Cardiac muscle cell (in vitro differentiated cells and primary cell): ENCODE results near the gene GFI1. TPM values are rescaled to one million over a fixed set of nuclear protein-coding genes. Genes with fewer than 3 reads are reported as not detected.

Source experiments
- DNase-seq, 2 donors: peaks; one replicate each; pipeline versions ENCODE4 v3.0.0 to v3.0.0-alpha.2; 2010 to 2017; ENCODE audit warnings: low read depth in 1 of 2, low spot score in 1 of 2
- H3K27ac ChIP-seq: fragments of 200-600 bp; sonication (generic); 2 replicates; pipeline ENCODE4 v1.5.1; 2016
- H3K27me3 ChIP-seq: fragments of 200-600 bp; sonication (generic); 2 replicates; pipeline ENCODE4 v1.6.0; 2016; ENCODE audit warnings: control low read depth
- H3K36me3 ChIP-seq: fragments of 200-600 bp; sonication (generic); 2 replicates; pipeline ENCODE4 v1.5.1; 2016; ENCODE audit warnings: control low read depth
- H3K4me1 ChIP-seq: fragments of 200-600 bp; sonication (generic); 2 replicates; pipeline ENCODE4 v1.8.1; 2017; ENCODE audit warnings: low read depth, mild to moderate bottlenecking, mixed run types
- H3K4me3 ChIP-seq: fragments of 200-600 bp; sonication (generic); 2 replicates; pipeline ENCODE4 v1.5.1; 2016; ENCODE audit warnings: mild to moderate bottlenecking
- H3K9me3 ChIP-seq: fragments of 200-600 bp; sonication (generic); 2 replicates; pipeline ENCODE4 v1.5.1; 2017; ENCODE audit warnings: low read depth, mild to moderate bottlenecking, control low read depth
- CTCF ChIP-seq: IDR thresholded peaks from 2 replicates; pipeline ENCODE4 v1.5.1; 2012; ENCODE audit warnings: low read depth, mild to moderate bottlenecking, low read length
- polyA plus RNA-seq: library from polyadenylated mRNA; unstranded; fragments of >200 nt; fragmentation: Nextera tagmentation; extraction: Ambion mirVana; gene quantifications from 2 replicates; pipeline ENCODE4 v1.2.1, GENCODE V29; 2016
- total RNA-seq: library from RNA; depleted of rRNA; stranded (reverse); fragments of >200 nt; gene quantifications from 2 replicates; pipeline ENCODE4 v1.2.3, GENCODE V29; 2016

Gene GFI1
- total and polyA plus RNA-seq, 2 experiments from 2014 or later: 0.12 TPM; not detected in 1

GRCh38 chr1:92478393-92478792 is 8.3 kb downstream of the GFI1 start:
- no peak for DNase-seq
- H3K4me3 ChIP-seq: no peak overlapping the region
- H3K9me3 ChIP-seq: no peaks in the 10 kb centered on the region
- TF ChIP-seq CTCF: no peak
- H3K27ac ChIP-seq: no peak overlapping the region
- peaks cover 96% of the 10 kb centered on the region for H3K27me3 ChIP-seq
- no peaks in the 10 kb centered on the region for H3K36me3 ChIP-seq
- peaks cover 13% of the 10 kb centered on the region for H3K4me1 ChIP-seq

- Histone ChIP-seq H3K36me3 (no peaks in the 10 kb centered on the region), H3K9me3 (no peaks in the 10 kb centered on the region), H3K27ac (no peak overlapping the region), H3K27me3 (peaks cover 75% of the 10 kb centered on the region), H3K4me3 (no peak overlapping the region), H3K4me1 (no peaks in the 10 kb centered on the region)
- no peak for TF ChIP-seq CTCF
- DNase-seq: no peak
Observed at GRCh38 chr1:92476071-92476631, 10.6 kb downstream of the GFI1 start.

- Histone ChIP-seq H3K27ac (no peak overlapping the region), H3K4me1 (no peaks in the 10 kb centered on the region)
Observed at GRCh38 chr1:92475029-92475428, 11.7 kb downstream of the GFI1 start.

GRCh38 chr1:92473781-92474495 is 12.8 kb downstream of the GFI1 start:
- no peak for DNase-seq
- Histone ChIP-seq H3K27ac (no peak overlapping the region), H3K4me1 (no peaks in the 10 kb centered on the region), H3K9me3 (no peaks in the 10 kb centered on the region), H3K27me3 (peaks cover 53% of the 10 kb centered on the region), H3K36me3 (no peaks in the 10 kb centered on the region), H3K4me3 (no peak overlapping the region)
- no peak for TF ChIP-seq CTCF

More at GRCh38 chr1:92475029-92475428, 11.7 kb downstream of the GFI1 start:
- Histone ChIP-seq H3K9me3 (no peaks in the 10 kb centered on the region), H3K4me3 (no peak overlapping the region), H3K36me3 (no peaks in the 10 kb centered on the region), H3K27me3 (peaks cover 64% of the 10 kb centered on the region)
- TF ChIP-seq CTCF: no peak
- no peak for DNase-seq

GRCh38 chr1:92470216-92470615 is 16.5 kb downstream of the GFI1 start:
- Histone ChIP-seq H3K4me3 (no peak overlapping the region), H3K27ac (no peak overlapping the region), H3K9me3 (no peaks in the 10 kb centered on the region), H3K36me3 (no peaks in the 10 kb centered on the region), H3K4me1 (no peaks in the 10 kb centered on the region), H3K27me3 (peaks cover 16% of the 10 kb centered on the region)
- TF ChIP-seq CTCF: no peak
- no peak for DNase-seq
